HEK293 (cell line): ENCODE results near the gene CTSF.

Experiments used
- GLIS1 ChIP-seq: fragments of 450-650 bp; formaldehyde crosslinking; IDR thresholded peaks from 2 replicates; pipeline ENCODE4 v1.5.1; 2016; ENCODE audit warnings: missing biosample characterization, missing genetic modification characterization
- KLF16 ChIP-seq: fragments of 450-650 bp; formaldehyde crosslinking; IDR thresholded peaks from 2 replicates; pipeline ENCODE4 v1.5.1; 2017; ENCODE audit warnings: missing biosample characterization, missing genetic modification characterization
- OVOL3 ChIP-seq: fragments of 450-650 bp; formaldehyde crosslinking; IDR thresholded peaks from 2 replicates; pipeline ENCODE4 v1.5.1; 2016; ENCODE audit warnings: missing biosample characterization, missing genetic modification characterization
- ZBTB8A ChIP-seq: fragments of 450-650 bp; formaldehyde crosslinking; IDR thresholded peaks from 2 replicates; pipeline ENCODE4 v1.5.1; 2016; ENCODE audit warnings: missing biosample characterization, missing genetic modification characterization
- ZNF2 ChIP-seq: fragments of 450-650 bp; formaldehyde crosslinking; IDR thresholded peaks from 2 replicates; pipeline ENCODE4 v1.5.1; 2016; ENCODE audit warnings: missing biosample characterization, missing genetic modification characterization
- ZNF248 ChIP-seq: fragments of 450-650 bp; formaldehyde crosslinking; IDR thresholded peaks from 2 replicates; pipeline ENCODE4 v1.5.1; 2017; ENCODE audit warnings: missing biosample characterization, missing genetic modification characterization
- ZNF391 ChIP-seq: fragments of 450-650 bp; formaldehyde crosslinking; IDR thresholded peaks from 2 replicates; pipeline ENCODE4 v1.5.1; 2016; ENCODE audit warnings: low read depth, missing biosample characterization, missing genetic modification characterization, borderline replicate concordance
- ZNF48 ChIP-seq: fragments of 450-650 bp; formaldehyde crosslinking; IDR thresholded peaks from 2 replicates; pipeline ENCODE4 v1.5.1; 2016; ENCODE audit warnings: missing biosample characterization, missing genetic modification characterization
- ZNF600 ChIP-seq: fragments of 450-650 bp; formaldehyde crosslinking; IDR thresholded peaks from 2 replicates; pipeline ENCODE4 v1.5.1; 2016; ENCODE audit warnings: missing biosample characterization, missing genetic modification characterization
- ZNF654 ChIP-seq: fragments of 450-650 bp; formaldehyde crosslinking; IDR thresholded peaks from 2 replicates; pipeline ENCODE4 v1.5.1; 2016; ENCODE audit warnings: low read depth, missing biosample characterization, missing genetic modification characterization
- ZNF830 ChIP-seq: fragments of 450-650 bp; IDR thresholded peaks from 2 replicates; pipeline ENCODE4 v1.5.0; 2018; ENCODE audit warnings: missing biosample characterization, missing genetic modification characterization, low read depth, mild to moderate bottlenecking, moderate library complexity
- ZSCAN30 ChIP-seq: fragments of 450-650 bp; IDR thresholded peaks from 2 replicates; pipeline ENCODE4 v1.5.1; 2018; ENCODE audit warnings: missing biosample characterization, mild to moderate bottlenecking, missing genetic modification characterization, moderate library complexity
- TF ChIP-seq, protein P1 (sequence below): fragments of 450-650 bp; formaldehyde crosslinking; IDR thresholded peaks from 2 replicates; pipeline ENCODE4; 2016; ENCODE audit warnings: missing biosample characterization, missing genetic modification characterization
- TF ChIP-seq, protein P2 (sequence below): fragments of 450-650 bp; formaldehyde crosslinking; IDR thresholded peaks from 2 replicates; pipeline ENCODE4 v1.5.1; 2016; ENCODE audit warnings: missing biosample characterization, missing genetic modification characterization
- TF ChIP-seq, protein P3 (sequence below): fragments of 450-650 bp; formaldehyde crosslinking; conservative IDR thresholded peaks from 2 replicates; pipeline ENCODE4 v1.5.1; 2016; ENCODE audit warnings: low read depth, missing biosample characterization, missing genetic modification characterization
- TF ChIP-seq, protein P4 (sequence below): fragments of 450-650 bp; formaldehyde crosslinking; IDR thresholded peaks from 2 replicates; pipeline ENCODE4 v1.5.1; 2016; ENCODE audit warnings: missing biosample characterization, missing genetic modification characterization

Gene CTSF

DNA sequence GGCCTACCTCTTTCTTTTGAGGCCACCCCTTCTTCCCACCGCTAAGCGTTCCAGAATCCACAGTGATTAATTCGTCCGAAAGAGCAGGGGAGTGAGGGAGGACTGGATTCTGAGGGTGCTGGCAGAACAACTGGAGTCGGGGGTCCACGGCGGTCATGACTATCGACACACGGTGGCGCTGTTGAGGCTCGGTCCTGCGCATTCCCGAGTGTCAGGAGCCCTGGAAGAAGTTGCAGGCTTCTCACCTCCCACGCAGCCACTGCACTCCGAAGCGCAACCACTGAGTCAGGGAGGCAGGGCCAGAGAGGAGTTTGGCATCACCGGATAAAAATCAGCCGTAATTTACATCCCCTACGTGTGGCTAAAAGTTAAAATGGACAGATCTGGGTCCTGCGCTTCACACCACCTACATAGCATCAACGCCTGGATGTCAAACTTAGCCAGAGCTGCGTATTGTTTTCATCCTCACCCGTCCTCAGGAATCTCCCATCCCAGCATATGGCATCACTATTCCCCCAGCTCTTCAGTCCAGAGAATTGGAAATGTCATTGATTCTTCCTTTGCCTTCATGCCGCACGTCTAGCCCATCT is 10.7 kb upstream of the CTSF start (continued):
- TF ChIP-seq, protein P1, sequence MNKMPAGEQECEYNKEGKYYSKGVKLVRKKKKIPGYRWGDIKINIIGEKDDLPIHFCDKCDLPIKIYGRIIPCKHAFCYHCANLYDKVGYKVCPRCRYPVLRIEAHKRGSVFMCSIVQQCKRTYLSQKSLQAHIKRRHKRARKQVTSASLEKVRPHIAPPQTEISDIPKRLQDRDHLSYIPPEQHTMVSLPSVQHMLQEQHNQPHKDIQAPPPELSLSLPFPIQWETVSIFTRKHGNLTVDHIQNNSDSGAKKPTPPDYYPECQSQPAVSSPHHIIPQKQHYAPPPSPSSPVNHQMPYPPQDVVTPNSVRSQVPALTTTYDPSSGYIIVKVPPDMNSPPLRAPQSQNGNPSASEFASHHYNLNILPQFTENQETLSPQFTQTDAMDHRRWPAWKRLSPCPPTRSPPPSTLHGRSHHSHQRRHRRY (tag by site-specific recombination): no peak
- TF ChIP-seq KLF16 (no peak), ZSCAN30 (0 out of 2 replicates have a peak, but pooled peaks have one; percentile 18), GLIS1 (tag by site-specific recombination) (peak; percentile 61), ZNF391 (tag by site-specific recombination) (no peak), ZNF600 (tag by site-specific recombination) (peak; percentile 61), ZNF654 (tag by site-specific recombination) (peak; percentile 77), OVOL3 (no peak), ZNF248 (tag by site-specific recombination) (no peak), ZNF2 (tag by site-specific recombination) (peak; percentile 85), ZNF48 (tag by site-specific recombination) (no peak), ZBTB8A (tag by site-specific recombination) (no peak), ZNF830 (tag by site-specific recombination) (no peak)
- TF ChIP-seq, protein P2, sequence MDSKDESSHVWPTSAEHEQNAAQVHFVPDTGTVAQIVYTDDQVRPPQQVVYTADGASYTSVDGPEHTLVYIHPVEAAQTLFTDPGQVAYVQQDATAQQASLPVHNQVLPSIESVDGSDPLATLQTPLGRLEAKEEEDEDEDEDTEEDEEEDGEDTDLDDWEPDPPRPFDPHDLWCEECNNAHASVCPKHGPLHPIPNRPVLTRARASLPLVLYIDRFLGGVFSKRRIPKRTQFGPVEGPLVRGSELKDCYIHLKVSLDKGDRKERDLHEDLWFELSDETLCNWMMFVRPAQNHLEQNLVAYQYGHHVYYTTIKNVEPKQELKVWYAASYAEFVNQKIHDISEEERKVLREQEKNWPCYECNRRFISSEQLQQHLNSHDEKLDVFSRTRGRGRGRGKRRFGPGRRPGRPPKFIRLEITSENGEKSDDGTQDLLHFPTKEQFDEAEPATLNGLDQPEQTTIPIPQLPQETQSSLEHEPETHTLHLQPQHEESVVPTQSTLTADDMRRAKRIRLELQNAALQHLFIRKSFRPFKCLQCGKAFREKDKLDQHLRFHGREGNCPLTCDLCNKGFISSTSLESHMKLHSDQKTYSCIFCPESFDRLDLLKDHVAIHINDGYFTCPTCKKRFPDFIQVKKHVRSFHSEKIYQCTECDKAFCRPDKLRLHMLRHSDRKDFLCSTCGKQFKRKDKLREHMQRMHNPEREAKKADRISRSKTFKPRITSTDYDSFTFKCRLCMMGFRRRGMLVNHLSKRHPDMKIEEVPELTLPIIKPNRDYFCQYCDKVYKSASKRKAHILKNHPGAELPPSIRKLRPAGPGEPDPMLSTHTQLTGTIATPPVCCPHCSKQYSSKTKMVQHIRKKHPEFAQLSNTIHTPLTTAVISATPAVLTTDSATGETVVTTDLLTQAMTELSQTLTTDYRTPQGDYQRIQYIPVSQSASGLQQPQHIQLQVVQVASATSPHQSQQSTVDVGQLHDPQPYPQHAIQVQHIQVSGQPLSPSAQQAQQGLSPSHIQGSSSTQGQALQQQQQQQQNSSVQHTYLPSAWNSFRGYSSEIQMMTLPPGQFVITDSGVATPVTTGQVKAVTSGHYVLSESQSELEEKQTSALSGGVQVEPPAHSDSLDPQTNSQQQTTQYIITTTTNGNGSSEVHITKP (tag by site-specific recombination): peak; percentile 56
- TF ChIP-seq, protein P3, sequence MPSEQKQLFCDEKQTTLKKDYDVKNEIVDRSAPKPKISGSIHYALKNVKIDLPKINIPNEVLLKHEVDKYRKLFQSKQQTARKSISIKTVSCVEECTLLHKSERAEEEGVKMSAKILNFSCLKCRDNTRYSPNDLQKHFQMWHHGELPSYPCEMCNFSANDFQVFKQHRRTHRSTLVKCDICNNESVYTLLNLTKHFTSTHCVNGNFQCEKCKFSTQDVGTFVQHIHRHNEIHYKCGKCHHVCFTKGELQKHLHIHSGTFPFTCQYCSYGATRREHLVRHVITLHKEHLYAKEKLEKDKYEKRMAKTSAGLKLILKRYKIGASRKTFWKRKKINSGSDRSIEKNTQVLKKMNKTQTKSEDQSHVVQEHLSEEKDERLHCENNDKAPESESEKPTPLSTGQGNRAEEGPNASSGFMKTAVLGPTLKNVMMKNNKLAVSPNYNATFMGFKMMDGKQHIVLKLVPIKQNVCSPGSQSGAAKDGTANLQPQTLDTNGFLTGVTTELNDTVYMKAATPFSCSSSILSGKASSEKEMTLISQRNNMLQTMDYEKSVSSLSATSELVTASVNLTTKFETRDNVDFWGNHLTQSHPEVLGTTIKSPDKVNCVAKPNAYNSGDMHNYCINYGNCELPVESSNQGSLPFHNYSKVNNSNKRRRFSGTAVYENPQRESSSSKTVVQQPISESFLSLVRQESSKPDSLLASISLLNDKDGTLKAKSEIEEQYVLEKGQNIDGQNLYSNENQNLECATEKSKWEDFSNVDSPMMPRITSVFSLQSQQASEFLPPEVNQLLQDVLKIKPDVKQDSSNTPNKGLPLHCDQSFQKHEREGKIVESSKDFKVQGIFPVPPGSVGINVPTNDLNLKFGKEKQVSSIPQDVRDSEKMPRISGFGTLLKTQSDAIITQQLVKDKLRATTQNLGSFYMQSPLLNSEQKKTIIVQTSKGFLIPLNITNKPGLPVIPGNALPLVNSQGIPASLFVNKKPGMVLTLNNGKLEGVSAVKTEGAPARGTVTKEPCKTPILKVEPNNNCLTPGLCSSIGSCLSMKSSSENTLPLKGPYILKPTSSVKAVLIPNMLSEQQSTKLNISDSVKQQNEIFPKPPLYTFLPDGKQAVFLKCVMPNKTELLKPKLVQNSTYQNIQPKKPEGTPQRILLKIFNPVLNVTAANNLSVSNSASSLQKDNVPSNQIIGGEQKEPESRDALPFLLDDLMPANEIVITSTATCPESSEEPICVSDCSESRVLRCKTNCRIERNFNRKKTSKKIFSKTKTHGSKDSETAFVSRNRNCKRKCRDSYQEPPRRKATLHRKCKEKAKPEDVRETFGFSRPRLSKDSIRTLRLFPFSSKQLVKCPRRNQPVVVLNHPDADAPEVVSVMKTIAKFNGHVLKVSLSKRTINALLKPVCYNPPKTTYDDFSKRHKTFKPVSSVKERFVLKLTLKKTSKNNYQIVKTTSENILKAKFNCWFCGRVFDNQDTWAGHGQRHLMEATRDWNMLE (tag by site-specific recombination): no peak
- TF ChIP-seq, protein P4, sequence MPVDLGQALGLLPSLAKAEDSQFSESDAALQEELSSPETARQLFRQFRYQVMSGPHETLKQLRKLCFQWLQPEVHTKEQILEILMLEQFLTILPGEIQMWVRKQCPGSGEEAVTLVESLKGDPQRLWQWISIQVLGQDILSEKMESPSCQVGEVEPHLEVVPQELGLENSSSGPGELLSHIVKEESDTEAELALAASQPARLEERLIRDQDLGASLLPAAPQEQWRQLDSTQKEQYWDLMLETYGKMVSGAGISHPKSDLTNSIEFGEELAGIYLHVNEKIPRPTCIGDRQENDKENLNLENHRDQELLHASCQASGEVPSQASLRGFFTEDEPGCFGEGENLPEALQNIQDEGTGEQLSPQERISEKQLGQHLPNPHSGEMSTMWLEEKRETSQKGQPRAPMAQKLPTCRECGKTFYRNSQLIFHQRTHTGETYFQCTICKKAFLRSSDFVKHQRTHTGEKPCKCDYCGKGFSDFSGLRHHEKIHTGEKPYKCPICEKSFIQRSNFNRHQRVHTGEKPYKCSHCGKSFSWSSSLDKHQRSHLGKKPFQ (tag by site-specific recombination): 0 out of 2 replicates have a peak, but pooled peaks have one; percentile 26
